Amygdala (tissue), 56 donors: ENCODE results near the gene ZSWIM5.
"Not testable (repeated sequence)": the region's sequence is repeated elsewhere in the genome, so short reads cannot be mapped to it uniquely, and the experiment has no call there.

ENCODE experiments used
- DNase-seq, 56 donors: peaks; one replicate each; lab custom pipeline; 2025; lab: John Stamatoyannopoulos, UW

The ZSWIM5 gene

GRCh38 chr1:45205011-45205909 lies 1.1 kb downstream of the ZSWIM5 start:
- DNase-seq: peak in 40 of 56 donors; percentile 2 to 67 (median 40)

GRCh38 chr1:45200906-45201500 lies 5.4 kb downstream of the ZSWIM5 start:
- DNase-seq: no peak

- no peak for DNase-seq
Observed at GRCh38 chr1:45200435-45200834, 6.0 kb downstream of the ZSWIM5 start.

- no peak for DNase-seq
Observed at GRCh38 chr1:45198185-45198584, 8.2 kb downstream of the ZSWIM5 start.

DNA sequence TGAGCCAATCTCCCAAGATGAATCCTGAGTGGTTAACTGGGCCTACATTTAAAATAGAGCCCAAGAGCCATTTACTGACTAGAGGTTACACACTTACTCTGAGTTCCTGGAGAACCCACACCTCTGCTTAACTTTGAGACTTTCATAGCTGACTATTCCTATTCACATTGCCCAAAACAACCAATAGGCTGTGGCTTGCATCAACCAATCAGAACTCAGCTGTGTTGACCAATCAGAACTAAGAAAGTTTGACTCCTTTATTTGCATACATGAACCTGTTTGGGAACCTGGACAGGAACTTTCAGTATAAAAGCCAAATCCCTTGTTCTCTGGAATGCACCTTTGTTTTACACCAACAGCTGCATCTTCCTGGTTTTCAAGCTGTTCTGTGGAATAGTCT lies 9.5 kb downstream of the ZSWIM5 start:
- no peak for DNase-seq

DNA sequence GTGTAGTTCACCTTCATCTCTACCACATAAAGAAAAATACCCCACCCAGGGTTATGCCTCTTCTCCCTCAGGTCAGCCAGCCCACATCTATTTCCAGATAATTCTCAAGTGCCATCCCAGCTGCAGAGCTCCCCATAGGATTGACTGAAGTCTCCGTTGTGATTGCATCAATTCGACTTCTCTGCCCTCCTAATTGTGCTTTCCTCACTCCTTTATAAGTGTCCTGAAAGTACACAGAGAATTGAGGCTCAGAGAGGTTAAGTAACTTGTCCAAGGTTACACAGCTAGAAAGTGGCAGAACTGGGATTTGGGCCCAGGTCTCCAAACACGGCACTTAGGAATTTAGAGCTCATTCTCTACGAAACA lies 15.0 kb downstream of the ZSWIM5 start:
- DNase-seq: no peak

DNA sequence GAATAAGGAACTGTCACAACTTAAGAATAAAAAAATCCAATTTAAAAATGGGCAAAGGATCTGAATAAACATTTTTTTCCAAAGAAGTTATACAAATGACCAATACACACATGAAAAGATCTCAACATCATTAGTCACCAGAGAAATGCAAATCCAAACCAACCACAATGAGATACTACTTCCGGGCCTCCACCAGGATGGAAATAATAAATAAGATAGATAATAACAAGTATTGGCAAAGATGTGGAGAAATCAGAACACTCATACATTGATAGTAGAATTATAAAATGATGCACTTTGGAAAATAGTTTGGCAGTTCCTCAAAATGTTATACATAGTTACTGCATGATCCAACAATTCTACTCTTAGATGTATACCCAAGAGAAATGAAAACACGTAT lies 18.7 kb downstream of the ZSWIM5 start:
- no peak for DNase-seq

GRCh38 chr1:45179918-45180519 lies 26.4 kb downstream of the ZSWIM5 start:
- not testable (repeated sequence) for DNase-seq

DNA sequence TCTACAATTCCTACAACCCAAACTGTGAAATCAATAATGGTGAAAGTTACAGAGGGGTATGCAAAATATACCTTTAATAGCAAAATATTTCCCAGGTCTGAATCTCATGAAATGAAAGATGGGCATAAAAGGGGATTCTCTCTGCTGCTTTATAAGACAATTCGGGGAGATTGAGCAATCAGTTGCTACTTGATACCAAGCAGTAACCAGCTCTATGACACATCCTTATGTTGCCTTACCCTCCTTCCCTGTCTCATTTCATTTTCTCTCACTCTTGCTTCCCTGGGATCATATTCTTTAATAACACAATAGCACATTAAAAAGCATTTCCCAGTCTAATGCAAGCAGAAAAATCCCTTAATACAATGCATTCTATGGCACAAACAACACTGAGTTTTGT lies 29.0 kb downstream of the ZSWIM5 start:
- no peak for DNase-seq

GRCh38 chr1:45172764-45173163 lies 33.6 kb downstream of the ZSWIM5 start:
- DNase-seq: no peak

DNA sequence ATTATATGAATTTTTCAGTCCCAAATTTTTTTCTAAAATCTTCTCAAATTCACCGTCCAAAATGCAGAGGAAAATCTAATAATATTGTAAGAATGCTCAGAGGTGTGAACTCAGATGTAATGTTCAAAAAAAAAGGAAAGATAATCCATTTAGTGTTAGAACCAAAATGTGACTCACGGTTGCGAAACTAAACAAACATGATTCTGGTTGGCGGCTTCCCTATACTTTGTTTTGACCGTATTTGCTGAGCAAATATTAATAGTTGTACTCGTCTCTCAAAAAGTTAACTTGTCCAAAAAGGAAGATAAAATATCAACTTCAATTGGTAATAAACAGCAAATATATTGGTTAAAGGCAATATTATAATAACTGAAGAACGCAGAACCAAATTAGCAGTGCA lies 34.4 kb downstream of the ZSWIM5 start:
- DNase-seq: no peak

DNA sequence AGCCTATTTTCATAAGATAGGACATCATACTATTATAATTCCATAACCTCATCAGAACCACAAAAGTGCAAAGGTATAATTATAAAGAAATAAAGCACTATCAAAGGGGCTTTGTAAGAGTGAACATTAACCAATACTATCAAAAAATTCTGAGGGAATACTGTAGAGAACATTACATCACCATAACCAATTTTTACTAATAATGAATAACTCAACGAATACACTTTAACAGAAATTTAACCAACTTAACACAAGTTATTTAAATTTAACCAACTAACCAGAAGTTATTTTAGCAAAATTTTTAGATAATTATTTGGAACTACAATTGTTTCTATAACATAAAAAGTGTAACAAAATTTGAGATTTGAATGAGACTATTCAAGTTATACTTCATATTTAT lies 34.8 kb downstream of the ZSWIM5 start:
- DNase-seq: no peak

DNA sequence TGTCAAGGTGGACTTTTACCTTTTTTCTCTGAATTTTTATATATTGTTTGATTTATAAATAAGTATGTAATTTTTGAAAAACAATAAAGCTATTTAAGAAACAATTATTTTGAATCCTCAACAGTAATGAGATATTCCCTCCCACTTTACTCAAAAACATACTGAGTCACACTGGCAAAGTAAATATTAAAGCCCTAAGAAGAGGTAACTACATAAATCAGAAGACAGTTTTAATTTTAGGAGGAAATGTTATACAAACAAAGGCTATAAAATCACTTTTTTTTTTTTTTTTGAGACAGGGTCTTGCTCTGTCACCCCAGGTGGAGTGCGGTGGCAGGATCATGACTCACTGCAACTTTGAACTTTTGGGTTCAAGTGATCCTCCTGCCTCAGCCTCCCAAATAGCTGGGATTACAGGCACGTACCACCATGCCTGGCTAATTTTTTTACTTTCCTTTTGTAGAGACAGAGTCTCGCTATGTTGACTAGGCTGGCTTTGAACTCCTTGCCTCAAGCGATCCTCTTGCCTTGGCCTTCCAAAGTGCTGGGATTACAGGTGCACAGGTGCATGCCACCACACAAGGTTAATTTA lies 36.2 kb downstream of the ZSWIM5 start:
- DNase-seq: no peak

DNA sequence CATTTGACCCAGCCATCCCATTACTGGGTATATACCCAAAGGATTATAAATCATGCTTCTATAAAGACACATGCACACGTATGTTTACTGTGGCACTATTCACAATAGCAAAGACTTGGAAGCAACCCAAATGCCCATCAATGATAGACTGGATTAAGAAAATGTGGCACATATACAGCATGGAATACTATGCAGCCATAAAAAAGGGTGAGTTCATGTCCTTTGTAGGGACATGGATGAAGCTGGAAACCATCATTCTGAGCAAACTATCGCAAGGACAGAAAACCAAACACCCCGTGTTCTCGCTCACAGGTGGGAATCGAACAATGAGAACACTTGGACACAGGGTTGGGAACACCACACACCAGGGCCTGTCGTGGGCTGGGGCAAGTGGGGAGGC lies 38.5 kb downstream of the ZSWIM5 start:
- not testable (repeated sequence) for DNase-seq

- not testable (repeated sequence) for DNase-seq
Observed at GRCh38 chr1:45164307-45164706, 42.1 kb downstream of the ZSWIM5 start.

GRCh38 chr1:45163111-45163510 lies 43.3 kb downstream of the ZSWIM5 start:
- not testable (repeated sequence) for DNase-seq

- DNase-seq: not testable (repeated sequence)
Observed at GRCh38 chr1:45162041-45163035, 44.1 kb downstream of the ZSWIM5 start.

- DNase-seq: no peak
Observed at GRCh38 chr1:45155957-45156356, 50.4 kb downstream of the ZSWIM5 start.

DNA sequence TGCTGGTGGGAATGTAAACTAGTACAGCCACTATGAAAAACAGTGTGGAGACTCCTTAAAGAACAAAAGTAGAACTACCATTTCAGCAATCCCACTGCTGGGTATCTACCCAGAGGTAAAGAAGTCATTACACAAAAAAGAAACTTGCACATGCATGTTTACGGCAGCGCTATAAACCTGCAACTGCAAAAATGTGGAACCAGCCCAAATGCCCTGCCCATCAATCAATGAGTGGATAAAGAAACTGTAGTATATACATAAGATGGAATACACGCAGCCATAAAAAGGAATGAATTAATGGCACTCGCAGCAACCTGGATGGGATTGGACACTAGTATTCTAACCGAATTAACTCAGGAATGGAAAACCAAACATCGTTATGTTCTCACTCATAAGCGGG lies 51.0 kb downstream of the ZSWIM5 start:
- no peak for DNase-seq

- no peak for DNase-seq
Observed at GRCh38 chr1:45152126-45152525, 54.3 kb downstream of the ZSWIM5 start.
